Prostate gland (tissue), 2 donors: Measurements from ENCODE around the gene IBA57. TPM values are rescaled to one million over a fixed set of nuclear protein-coding genes. Genes with fewer than 3 reads are reported as not detected.

Experiments
- DNase-seq: peaks from one replicate; pipeline ENCODE4 v3.0.0-alpha.2; 2019; ENCODE audit warnings: low spot score
- H3K27ac ChIP-seq, 2 donors: fragments of 200-600 bp; sonication (generic); 2 replicates each; pipeline ENCODE4 v1.5.1; 2017 to 2019
- H3K27me3 ChIP-seq: fragments of 200-600 bp; sonication (generic); replicated peaks from 2 replicates; pipeline ENCODE4 v1.5.1; 2019; ENCODE audit not compliant: insufficient read depth
- H3K36me3 ChIP-seq, 2 donors: fragments of 200-600 bp; sonication (generic); 1 replicate in 1 of 2; 2 replicates in 1 of 2; pipeline versions ENCODE4 v1.5.1 to v1.8.1; 2017 to 2019
- H3K4me1 ChIP-seq: fragments of 200-600 bp; sonication (generic); replicated peaks from 2 replicates; pipeline ENCODE4 v1.5.1; 2019
- H3K4me3 ChIP-seq, 2 donors: fragments of 200-600 bp; sonication (generic); 2 replicates each; pipeline ENCODE4 v1.5.1; 2017 to 2019
- H3K9me3 ChIP-seq: fragments of 200-600 bp; sonication (generic); 2 replicates; pipeline ENCODE4 v1.5.1; 2017
- POLR2A ChIP-seq: fragments of 450-650 bp; IDR thresholded peaks from one replicate; pipeline ENCODE4 v1.6.1; 2016; ENCODE audit warnings: antibody characterized with exemption, mild to moderate bottlenecking
- POLR2AphosphoS5 ChIP-seq: sonication (generic); formaldehyde crosslinking; IDR thresholded peaks from one replicate; pipeline ENCODE4 v1.6.1; 2017; ENCODE audit warnings: antibody characterized with exemption
- WGBS: methylation state at CpG from one replicate; pipeline ENCODE4 v1.1.5; 2018; 5-methylcytosine and 5-hydroxymethylcytosine counted together
- intact Hi-C: fragments of 100-400 bp; cut with DNase I; formaldehyde crosslinking; loops from one replicate; pipeline ENCODE4 v1.14.2; 2022
- total RNA-seq, 2 donors: library from RNA; depleted of rRNA; stranded (reverse); fragments of >200 nt; gene quantifications; one replicate each; pipeline ENCODE4 v1.1.0, GENCODE V29; 2016
- TF ChIP-seq, protein P1 (sequence below), 4 experiments: fragments of 200-600 bp in 2 of 4; fragments of 450-650 bp in 2 of 4; sonication (generic) in 2 of 4; IDR thresholded peaks; 1 replicate in 3 of 4; 2 replicates in 1 of 4; pipeline ENCODE4 v1.5.1; 2016 to 2019; ENCODE audit warnings: antibody characterized with exemption in 4 of 4, mild to moderate bottlenecking in 2 of 4, moderate library complexity in 2 of 4

Gene IBA57
- total RNA-seq, 2 donors from 2014 or later, result 5.6 to 17.4 TPM

DNA sequence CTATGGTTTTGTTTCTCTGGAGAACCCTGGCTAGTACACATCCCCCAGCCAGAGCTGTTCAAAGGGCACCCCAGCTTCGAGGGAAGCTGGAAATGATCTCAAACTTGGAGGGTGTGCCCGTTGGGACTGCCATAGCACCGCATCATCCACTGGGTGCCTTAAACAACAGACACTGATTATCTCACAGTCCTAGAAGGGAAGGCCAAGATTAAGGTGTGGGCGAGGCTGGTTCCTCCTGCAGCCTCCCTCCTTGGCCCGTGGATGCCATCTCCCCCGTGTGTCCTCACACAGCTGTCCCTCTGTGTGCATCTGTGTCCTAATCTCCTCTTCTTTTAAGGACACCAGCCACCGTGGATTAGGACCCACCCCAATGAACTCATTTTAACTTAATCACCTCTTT is 4.2 kb upstream of the IBA57 start:
- intact Hi-C loops, result loop anchor here (10.0 kb wide), 1 partner anchor 323 kb away; the partner anchor contains the start of gene RNF187
- no peak for DNase-seq
- 36% methylated on average over 7 of the region's 7 CpGs for WGBS
- Histone ChIP-seq H3K4me1 (no peaks in the 10 kb centered on the region), H3K4me3 (no peak overlapping the region), H3K27ac (no peak overlapping the region), H3K9me3 (no peaks in the 10 kb centered on the region), H3K36me3 (no peaks in the 10 kb centered on the region), H3K27me3 (no peaks in the 10 kb centered on the region)
- TF ChIP-seq POLR2A, result no peak
- TF ChIP-seq POLR2AphosphoS5, result no peak
- TF ChIP-seq, protein P1, sequence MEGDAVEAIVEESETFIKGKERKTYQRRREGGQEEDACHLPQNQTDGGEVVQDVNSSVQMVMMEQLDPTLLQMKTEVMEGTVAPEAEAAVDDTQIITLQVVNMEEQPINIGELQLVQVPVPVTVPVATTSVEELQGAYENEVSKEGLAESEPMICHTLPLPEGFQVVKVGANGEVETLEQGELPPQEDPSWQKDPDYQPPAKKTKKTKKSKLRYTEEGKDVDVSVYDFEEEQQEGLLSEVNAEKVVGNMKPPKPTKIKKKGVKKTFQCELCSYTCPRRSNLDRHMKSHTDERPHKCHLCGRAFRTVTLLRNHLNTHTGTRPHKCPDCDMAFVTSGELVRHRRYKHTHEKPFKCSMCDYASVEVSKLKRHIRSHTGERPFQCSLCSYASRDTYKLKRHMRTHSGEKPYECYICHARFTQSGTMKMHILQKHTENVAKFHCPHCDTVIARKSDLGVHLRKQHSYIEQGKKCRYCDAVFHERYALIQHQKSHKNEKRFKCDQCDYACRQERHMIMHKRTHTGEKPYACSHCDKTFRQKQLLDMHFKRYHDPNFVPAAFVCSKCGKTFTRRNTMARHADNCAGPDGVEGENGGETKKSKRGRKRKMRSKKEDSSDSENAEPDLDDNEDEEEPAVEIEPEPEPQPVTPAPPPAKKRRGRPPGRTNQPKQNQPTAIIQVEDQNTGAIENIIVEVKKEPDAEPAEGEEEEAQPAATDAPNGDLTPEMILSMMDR (IDR thresholded peaks at IDR 0.05), result no peak

DNA sequence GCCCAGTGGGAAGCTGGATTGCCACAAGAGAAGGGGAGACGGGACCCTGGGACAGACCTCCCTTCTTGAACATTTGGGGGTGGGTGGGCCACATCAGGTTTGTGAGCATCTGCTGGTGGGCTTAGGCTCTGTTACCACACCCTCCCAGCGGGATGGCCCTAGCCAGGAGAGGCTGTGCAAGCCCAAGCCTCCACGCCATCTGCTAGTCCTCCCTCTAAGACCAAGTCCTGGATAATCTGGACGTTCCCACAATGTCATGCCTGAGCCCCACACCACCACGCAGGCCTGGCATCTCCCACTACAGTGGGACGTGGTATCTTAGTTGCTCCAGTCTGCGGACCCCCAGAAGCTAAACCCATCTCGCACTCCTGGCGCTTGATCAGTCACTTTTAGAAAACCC is 3.7 kb upstream of the IBA57 start:
- Histone ChIP-seq H3K36me3 (no peaks in the 10 kb centered on the region), H3K4me1 (peaks cover 3% of the 10 kb centered on the region), H3K27ac (no peak overlapping the region), H3K9me3 (no peaks in the 10 kb centered on the region), H3K27me3 (no peaks in the 10 kb centered on the region), H3K4me3 (no peak overlapping the region)
- no peak for DNase-seq
- intact Hi-C loops, result loop anchor here (10.0 kb wide), 1 partner anchor 323 kb away; the partner anchor contains the start of gene RNF187
- TF ChIP-seq, protein P1 (IDR thresholded peaks at IDR 0.05), result no peak
- TF ChIP-seq POLR2AphosphoS5, result no peak
- no peak for TF ChIP-seq POLR2A
- 81% methylated on average over 9 of the region's 9 CpGs for WGBS

DNA sequence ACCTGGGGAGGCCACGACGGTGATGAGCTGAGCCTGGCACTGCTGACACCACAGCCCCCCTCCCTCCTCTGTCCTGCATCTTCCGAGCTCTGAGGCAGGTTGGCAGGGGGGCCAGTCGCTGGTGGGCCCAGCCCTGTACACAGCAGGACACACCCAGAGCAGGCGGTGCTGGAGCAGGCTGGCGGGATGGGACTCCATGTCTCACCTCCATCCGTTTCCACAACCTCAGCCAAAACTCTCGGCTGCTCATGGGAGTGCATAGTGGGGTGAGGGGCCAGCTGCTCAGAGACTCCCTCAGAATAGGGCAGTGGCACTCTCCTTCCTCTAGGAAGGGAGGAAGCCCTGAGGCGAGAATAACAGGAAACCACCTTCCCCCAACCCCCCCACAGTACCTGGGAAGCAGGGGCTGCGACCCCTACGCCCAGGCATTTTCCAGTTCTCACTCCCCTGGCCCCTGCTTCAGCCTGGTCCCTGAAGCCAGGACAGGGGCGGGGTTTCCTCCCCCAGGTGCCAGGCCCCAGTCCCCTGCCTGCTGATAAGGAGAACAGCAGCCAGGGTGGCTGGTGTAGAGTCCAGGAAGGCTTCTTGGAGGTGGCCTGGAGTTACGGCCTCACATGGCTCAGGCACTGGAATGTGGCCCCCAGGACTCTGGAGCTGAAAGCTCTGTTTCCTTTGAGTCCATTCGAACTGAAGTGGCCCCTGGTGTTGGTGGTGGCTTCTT is 3.2 kb upstream of the IBA57 start:
- TF ChIP-seq POLR2AphosphoS5 (no peak), POLR2A (no peak)
- TF ChIP-seq, protein P1 (IDR thresholded peaks at IDR 0.05), result no peak
- H3K4me3 ChIP-seq, result no peak overlapping the region

DNA sequence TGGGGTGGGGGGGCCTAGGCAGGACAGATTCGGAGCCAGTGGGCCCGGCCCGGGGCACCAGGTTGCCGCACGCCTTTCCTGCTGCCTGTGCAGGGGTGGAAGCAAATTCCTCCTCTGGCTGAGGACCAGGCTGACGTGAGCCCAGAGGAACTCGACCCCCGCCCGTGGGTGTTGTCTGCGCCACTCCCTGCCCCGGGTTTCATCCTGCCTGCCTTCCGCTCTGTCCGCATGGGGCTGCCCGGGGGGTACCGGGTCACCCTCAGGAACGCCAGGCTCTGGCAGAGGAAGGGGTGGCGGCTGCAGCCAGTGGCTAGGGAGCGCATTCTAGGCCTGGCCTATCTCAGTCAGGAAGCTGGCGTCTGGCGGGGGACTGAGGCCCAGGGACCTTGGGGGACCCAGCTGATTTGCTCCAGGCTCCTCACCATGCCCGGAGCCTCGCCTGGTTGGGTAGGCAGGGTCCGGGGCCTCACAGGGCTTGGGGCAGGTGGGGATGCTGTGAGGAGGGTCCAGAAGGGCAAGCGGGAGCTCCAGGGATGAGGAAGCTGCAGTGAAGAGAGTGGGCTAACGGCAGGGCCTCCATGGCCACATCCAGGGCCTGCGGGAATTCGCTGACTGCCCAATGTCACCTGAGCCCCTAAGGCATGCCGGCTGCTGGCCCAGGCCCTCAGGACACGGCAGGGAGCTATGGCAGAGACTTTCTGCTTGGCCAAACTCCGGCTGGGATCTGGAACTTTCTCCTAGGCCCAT is 2.4 kb upstream of the IBA57 start:
- Histone ChIP-seq H3K36me3 (no peaks in the 10 kb centered on the region), H3K4me3 (no peak overlapping the region), H3K9me3 (no peaks in the 10 kb centered on the region), H3K27me3 (no peaks in the 10 kb centered on the region), H3K27ac (peak overlapping the region in 1 of 2 donors; percentile 31), H3K4me1 (peaks cover 5% of the 10 kb centered on the region)
- DNase-seq, result no peak
- WGBS, result 30% methylated on average over 28 of the region's 30 CpGs
- TF ChIP-seq POLR2A (peak; percentile 65), POLR2AphosphoS5 (no peak)
- intact Hi-C loops, result loop anchor here (10.0 kb wide), 1 partner anchor 322 kb away; the partner anchor contains the start of gene RNF187

More for the DNA sequence above, 3.2 kb upstream of the IBA57 start:
- no peak for DNase-seq
- Histone ChIP-seq H3K9me3 (no peaks in the 10 kb centered on the region), H3K27me3 (no peaks in the 10 kb centered on the region), H3K4me1 (peaks cover 5% of the 10 kb centered on the region), H3K36me3 (no peaks in the 10 kb centered on the region), H3K27ac (peak overlapping the region in 1 of 2 donors; percentile 31)
- 21% methylated on average over 14 of the region's 14 CpGs for WGBS
- intact Hi-C loops, result loop anchor here (10.0 kb wide), 1 partner anchor 322 kb away; the partner anchor contains the start of gene RNF187

DNA sequence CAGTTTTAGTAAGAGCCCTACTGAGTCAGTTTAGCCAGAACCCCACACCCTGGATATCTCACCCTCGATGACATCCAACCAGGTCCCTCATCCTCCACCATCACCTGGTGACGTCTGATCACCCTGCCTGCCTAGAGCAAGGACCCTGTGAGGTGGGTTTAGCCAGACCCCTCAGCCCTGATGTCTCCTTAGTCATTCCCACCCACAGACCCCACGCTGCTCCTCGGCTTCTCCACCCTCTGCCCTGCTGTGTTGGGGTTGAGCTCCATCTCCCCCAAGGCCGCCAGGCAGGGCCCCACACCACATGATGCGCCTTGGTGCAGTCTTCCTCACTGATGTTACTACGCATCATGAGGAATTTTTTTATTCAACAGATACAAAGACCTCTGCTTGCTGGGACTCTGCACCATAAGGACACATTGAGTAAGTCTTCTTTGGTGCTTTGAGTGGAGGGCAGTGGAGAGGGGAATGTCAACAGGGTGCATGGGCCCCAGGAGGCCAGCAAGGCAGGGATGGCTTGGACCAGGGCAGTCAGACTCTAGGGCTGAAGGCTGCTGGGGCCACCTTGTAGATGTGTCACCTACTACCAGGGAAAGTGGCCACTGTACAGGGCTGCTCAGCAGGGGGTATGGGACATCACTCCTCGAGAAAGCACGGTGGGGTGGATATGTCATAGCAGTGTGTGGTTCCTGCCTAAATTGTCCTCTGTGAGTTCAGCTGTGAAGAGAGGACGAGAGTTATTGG is 1.7 kb upstream of the IBA57 start:
- Histone ChIP-seq H3K9me3 (no peaks in the 10 kb centered on the region), H3K4me3 (no peak overlapping the region), H3K27me3 (no peaks in the 10 kb centered on the region), H3K27ac (peak overlapping the region in 1 of 2 donors; percentile 31), H3K36me3 (no peaks in the 10 kb centered on the region), H3K4me1 (peaks cover 5% of the 10 kb centered on the region)
- intact Hi-C loops, result loop anchor here (10.0 kb wide), 1 partner anchor 321 kb away; the partner anchor contains the start of gene RNF187
- 94% methylated on average over 10 of the region's 10 CpGs for WGBS
- no peak for TF ChIP-seq POLR2A
- TF ChIP-seq, protein P1 (IDR thresholded peaks at IDR 0.05), result no peak
- no peak for TF ChIP-seq POLR2AphosphoS5
- no peak for DNase-seq
